Small intestine (tissue), 7 donors: ENCODE data around the gene MYO16. TPM values are rescaled to one million over a fixed set of nuclear protein-coding genes. Genes with fewer than 3 reads are reported as not detected.

Source experiments
- DNase-seq, 2 donors: peaks; one replicate each; pipeline versions ENCODE4 v3.0.0 to v3.0.0-alpha.2; 2013
- FAIRE-seq: peaks from 2 replicates; lab custom pipeline; 2012; peaks lifted over from hg19 to GRCh38; lab: Jason Lieb, UNC
- H3K27ac ChIP-seq, 3 donors: one replicate each; pipeline ENCODE4 v1.5.1; 2013; ENCODE audit warnings: low read length in 2 of 3, mild to moderate bottlenecking in 2 of 3, control low read depth in 1 of 3, inconsistent platforms in 1 of 3, low read depth in 1 of 3, moderate library complexity in 1 of 3
- H3K27me3 ChIP-seq, 3 donors: one replicate each; pipeline ENCODE4 v1.6.1; 2013; ENCODE audit warnings: low read length in 3 of 3, inconsistent platforms in 1 of 3; ENCODE audit not compliant: control insufficient read depth in 3 of 3, insufficient read depth in 3 of 3
- H3K36me3 ChIP-seq, 3 donors: one replicate each; pipeline ENCODE4 v1.6.1; 2013; ENCODE audit warnings: low read length in 3 of 3, inconsistent platforms in 1 of 3, low read depth in 1 of 3, mild to moderate bottlenecking in 1 of 3, moderate library complexity in 1 of 3; ENCODE audit not compliant: control insufficient read depth in 3 of 3, insufficient read depth in 2 of 3
- H3K4me1 ChIP-seq, 3 donors: one replicate each; pipeline ENCODE4 v1.6.1; 2013; ENCODE audit warnings: low read length in 2 of 3, inconsistent platforms in 1 of 3, low read depth in 1 of 3, mild to moderate bottlenecking in 1 of 3, moderate library complexity in 1 of 3; ENCODE audit not compliant: control insufficient read depth in 3 of 3, insufficient read depth in 2 of 3
- H3K4me3 ChIP-seq, 3 donors: one replicate each; pipeline ENCODE4 v1.5.1; 2013; ENCODE audit warnings: low read length in 3 of 3, control low read depth in 1 of 3, inconsistent platforms in 1 of 3, low read depth in 1 of 3, mild to moderate bottlenecking in 1 of 3, moderate library complexity in 1 of 3
- H3K9me3 ChIP-seq, 2 donors: one replicate each; pipeline ENCODE4 v1.6.1; 2013; ENCODE audit warnings: low read depth in 1 of 2, low read length in 1 of 2; ENCODE audit not compliant: control insufficient read depth in 2 of 2, insufficient read depth in 1 of 2
- WGBS, 3 donors: extraction: QIAGEN DNeasy Blood & Tissue Kit; methylation state at CpG; one replicate each; pipeline ENCODE4 v1.1.7; 2013; 5-methylcytosine and 5-hydroxymethylcytosine counted together
- polyA plus RNA-seq, 4 donors: library from polyadenylated mRNA; stranded (reverse) in 3 of 4; unstranded in 1 of 4; fragments of 200-250 nt in 3 of 4; fragments of 120-200 nt in 1 of 4; gene quantifications; one replicate each; pipeline versions ENCODE4 v1.2.1 to v1.2.3, GENCODE V29; 2013
- donor health status: healthy with polysubstance abuse.
- donor health status: control.
- donor health status: control.
- donor health status: Bipolar disorder and iron deficiency.
- donor health status: healthy.

MYO16 gene
- polyA plus RNA-seq, 4 donors: 0.03 to 0.21 TPM; not detected in 2

DNA sequence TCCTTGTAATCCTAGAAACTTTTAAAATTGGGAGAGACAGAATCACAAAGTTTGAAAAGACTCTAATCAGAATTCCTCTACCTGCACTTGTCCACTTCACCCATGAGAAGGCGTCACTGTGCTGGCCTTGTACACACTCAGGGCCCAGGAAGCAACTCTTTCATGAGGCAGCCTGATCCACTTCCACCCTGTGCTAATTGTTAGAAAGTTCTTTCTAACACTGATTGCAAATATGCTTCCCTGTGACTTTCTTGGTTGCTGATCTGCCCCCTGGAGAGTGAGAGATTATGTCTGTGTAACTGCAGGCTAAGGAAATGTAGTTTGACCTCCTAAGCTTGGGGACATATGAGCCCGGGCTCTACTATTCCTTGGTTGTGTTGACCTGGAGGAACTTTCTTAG lies 494.6 kb downstream of the MYO16 start:
- FAIRE-seq (no peak), DNase-seq (no peak)
- Histone ChIP-seq H3K4me1 (no peaks in the 10 kb centered on the region), H3K27ac (no peak overlapping the region), H3K27me3 (no peaks in the 10 kb centered on the region), H3K4me3 (no peak overlapping the region), H3K9me3 (no peaks in the 10 kb centered on the region), H3K36me3 (no peaks in the 10 kb centered on the region)
- 64 to 81% (median 73%) methylated on average over 2 of the region's 2 CpGs for WGBS, 3 donors

DNA sequence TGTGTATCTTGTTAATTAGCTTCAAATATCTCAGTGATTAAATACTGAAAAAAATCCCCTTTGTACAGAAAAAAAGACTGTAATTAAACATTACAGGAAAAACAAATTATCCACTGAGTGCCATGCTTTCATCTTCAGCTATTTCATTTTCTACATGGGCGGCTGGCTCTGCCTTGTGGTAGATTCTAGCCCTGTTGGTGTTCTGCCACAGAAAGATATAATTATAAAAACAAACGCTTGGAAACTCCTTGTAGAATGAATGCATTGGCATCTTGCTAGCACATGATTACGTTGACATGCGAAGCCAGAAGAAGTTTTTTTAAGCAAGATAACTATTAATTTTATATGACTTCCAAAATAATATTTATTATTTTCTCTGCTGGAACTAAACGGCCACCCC lies 496.8 kb downstream of the MYO16 start:
- FAIRE-seq: no peak
- WGBS, 3 donors: 74 to 82% (median 81%) methylated on average over 5 of the region's 5 CpGs

DNA sequence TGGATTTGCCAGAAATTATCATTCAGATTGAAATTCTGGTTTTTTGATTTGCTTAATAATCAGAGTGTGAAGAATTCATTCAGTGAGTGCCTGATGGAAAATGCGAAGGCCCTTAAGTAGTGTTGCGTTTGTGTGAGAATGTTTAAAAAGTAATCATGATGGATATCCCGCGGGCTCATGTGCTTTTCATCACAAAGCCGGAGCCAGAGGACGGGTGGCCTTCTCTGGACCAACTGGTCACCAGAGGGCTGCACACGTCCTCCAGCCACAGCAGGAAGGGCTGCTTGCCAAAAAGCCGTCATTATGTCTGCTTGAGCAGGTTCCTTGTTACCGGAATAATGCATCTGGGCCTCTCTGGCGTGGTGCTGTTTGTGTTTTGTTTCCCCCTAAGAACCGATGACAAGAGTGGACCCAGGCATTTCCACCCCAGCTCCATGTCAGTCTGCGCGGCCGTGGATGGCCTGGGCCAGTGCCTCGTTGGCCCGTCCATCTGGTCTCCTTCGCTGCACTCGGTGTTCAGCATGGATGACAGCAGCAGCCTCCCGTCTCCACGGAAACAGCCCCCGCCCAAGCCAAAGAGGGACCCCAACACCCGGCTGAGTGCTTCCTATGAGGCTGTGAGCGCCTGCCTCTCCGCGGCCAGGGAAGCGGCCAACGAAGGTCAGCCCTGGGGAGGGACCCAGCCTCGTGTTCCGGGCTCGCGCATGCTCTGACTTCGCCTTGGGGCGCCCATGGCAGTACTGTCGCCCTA lies 497.7 kb downstream of the MYO16 start:
- no peaks in the 10 kb centered on the region for H3K27me3 ChIP-seq
- no peaks in the 10 kb centered on the region for H3K4me1 ChIP-seq
- no peak for DNase-seq
- no peak for FAIRE-seq
- H3K36me3 ChIP-seq: no peaks in the 10 kb centered on the region
- no peak overlapping the region for H3K27ac ChIP-seq
- H3K9me3 ChIP-seq: no peaks in the 10 kb centered on the region
- no peak overlapping the region for H3K4me3 ChIP-seq
- 87 to 89% (median 89%) methylated on average over 34 of the region's 34 CpGs for WGBS, 3 donors

More for the DNA sequence above, 496.8 kb downstream of the MYO16 start:
- Histone ChIP-seq H3K9me3 (no peaks in the 10 kb centered on the region), H3K27ac (no peak overlapping the region), H3K4me3 (no peak overlapping the region), H3K36me3 (no peaks in the 10 kb centered on the region), H3K27me3 (no peaks in the 10 kb centered on the region), H3K4me1 (no peaks in the 10 kb centered on the region)
- DNase-seq: no peak

DNA sequence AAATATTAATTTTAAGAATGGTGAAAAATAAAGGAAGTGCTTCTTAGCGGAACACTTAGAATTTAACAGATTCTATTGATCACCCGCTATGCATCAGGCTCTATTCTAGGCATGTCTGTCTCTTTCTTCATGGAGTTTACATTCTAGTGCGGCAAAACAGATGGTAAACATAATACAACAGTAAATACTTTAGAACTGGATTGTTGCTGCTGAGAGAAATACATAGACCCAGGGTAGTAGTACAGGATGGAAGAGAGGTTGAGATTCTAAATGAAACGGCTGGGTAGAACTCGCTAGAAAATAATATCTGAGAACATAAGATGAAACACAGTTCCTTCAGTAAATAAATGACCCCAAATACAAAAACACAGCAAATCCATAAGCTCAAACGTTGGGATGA lies 498.7 kb downstream of the MYO16 start:
- WGBS, 3 donors: 73 to 85% (median 84%) methylated on average over 6 of the region's 6 CpGs
- Histone ChIP-seq H3K9me3 (no peaks in the 10 kb centered on the region), H3K27me3 (no peaks in the 10 kb centered on the region), H3K27ac (no peak overlapping the region), H3K36me3 (no peaks in the 10 kb centered on the region), H3K4me1 (no peaks in the 10 kb centered on the region), H3K4me3 (no peak overlapping the region)
- DNase-seq (no peak), FAIRE-seq (no peak)

DNA sequence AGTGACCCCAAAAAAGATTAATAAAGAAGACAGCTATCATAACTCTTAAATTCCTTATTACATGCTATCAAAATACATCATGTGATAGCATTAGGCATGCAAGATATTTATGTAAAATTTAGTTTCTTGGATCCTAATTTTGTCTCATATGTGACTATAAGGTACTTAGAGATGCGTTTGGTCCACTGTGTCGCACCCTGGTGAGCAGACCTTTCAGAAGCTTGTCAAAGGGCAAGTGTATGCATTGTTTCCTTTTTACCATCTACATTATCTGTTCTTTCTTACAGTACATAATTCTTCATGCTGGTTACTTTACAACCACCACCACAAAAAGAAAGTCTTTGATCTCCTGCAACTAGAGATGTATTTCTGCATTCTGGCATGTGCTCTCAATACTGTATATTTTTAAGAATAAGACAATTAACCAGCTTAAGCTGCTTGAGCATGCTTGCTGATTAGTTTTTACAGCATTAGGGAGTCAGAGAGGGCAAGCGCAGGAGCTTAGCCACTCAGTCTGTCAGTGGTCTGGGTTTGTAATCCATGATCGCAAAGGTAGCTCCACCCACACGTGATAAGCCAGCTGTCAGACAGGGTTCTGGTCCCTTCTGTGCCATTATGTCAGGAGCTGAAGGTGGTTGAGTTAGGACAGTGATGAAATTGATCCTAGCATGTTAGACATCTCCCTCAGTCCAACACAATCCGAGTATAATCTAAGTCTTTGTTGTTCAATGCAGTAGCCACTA lies 500.9 kb downstream of the MYO16 start:
- H3K9me3 ChIP-seq: no peaks in the 10 kb centered on the region
- DNase-seq (no peak), FAIRE-seq (no peak)
- 65 to 81% (median 72%) methylated on average over 6 of the region's 6 CpGs for WGBS, 3 donors
- no peaks in the 10 kb centered on the region for H3K27me3 ChIP-seq
- H3K4me1 ChIP-seq: no peaks in the 10 kb centered on the region
- H3K4me3 ChIP-seq: no peak overlapping the region
- no peaks in the 10 kb centered on the region for H3K36me3 ChIP-seq
- no peak overlapping the region for H3K27ac ChIP-seq

- H3K36me3 ChIP-seq: no peaks in the 10 kb centered on the region
- no peak overlapping the region for H3K4me3 ChIP-seq
- no peaks in the 10 kb centered on the region for H3K9me3 ChIP-seq
- H3K27me3 ChIP-seq: peaks cover 0 to 3% (median 0%) of the 10 kb centered on the region in 3 donors
- FAIRE-seq (no peak), DNase-seq (peak in 1 of 2 donors; percentile 11)
- 41 to 48% (median 45%) methylated on average over 10 of the region's 10 CpGs for WGBS, 3 donors
- no peaks in the 10 kb centered on the region for H3K4me1 ChIP-seq
- no peak overlapping the region for H3K27ac ChIP-seq
Observed at GRCh38 chr13:109131698-109132257, 502.4 kb downstream of the MYO16 start.

- no peak for DNase-seq
- Histone ChIP-seq H3K27me3 (peaks cover 0 to 12% (median under 1%) of the 10 kb centered on the region in 3 donors), H3K4me3 (no peak overlapping the region), H3K27ac (no peak overlapping the region), H3K9me3 (peaks cover 0 to 8% of the 10 kb centered on the region in 2 donors), H3K4me1 (no peaks in the 10 kb centered on the region), H3K36me3 (no peaks in the 10 kb centered on the region)
- no peak for FAIRE-seq
- 84 to 93% (median 90%) methylated on average over 6 of the region's 6 CpGs for WGBS, 3 donors
Observed at GRCh38 chr13:109135018-109135417, 505.6 kb downstream of the MYO16 start.

DNA sequence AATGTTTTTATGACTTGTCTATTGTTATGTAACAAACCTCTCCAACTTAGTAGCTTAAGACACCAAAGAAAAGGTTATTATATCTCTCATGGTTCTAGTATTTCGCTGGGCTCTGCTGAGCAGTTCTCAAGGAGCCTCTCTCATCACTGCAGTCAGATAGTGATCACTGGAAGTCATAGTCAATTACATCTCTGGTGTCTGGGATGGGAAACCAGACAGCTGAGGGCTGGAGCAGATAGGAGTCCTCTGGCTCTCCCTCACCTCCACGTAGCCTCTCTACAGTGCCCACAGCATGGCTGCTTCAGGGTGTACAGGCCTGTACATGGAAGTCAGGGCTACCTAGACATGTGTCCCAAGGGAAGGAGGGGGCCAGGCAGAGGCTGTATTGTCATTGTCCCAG lies 507.5 kb downstream of the MYO16 start:
- no peak overlapping the region for H3K4me3 ChIP-seq
- H3K9me3 ChIP-seq: peaks cover 0 to 10% of the 10 kb centered on the region in 2 donors
- no peak overlapping the region for H3K27ac ChIP-seq
- H3K36me3 ChIP-seq: no peaks in the 10 kb centered on the region
- H3K27me3 ChIP-seq: peaks cover 0 to 21% (median 10%) of the 10 kb centered on the region in 3 donors
- FAIRE-seq: no peak
- DNase-seq: no peak
- H3K4me1 ChIP-seq: no peaks in the 10 kb centered on the region
- 69 to 83% (median 76%) methylated on average over 2 of the region's 2 CpGs for WGBS, 3 donors
